ENCODE results near the gene RGP1.

The RGP1 gene

GRCh38 chr9:35795695-35796094 lies 46.6 kb downstream of the RGP1 start (continued):
- TF ChIP-seq PATZ1 (CRISPR knock-in tag; IDR thresholded peaks at IDR 0.05; ENCODE audit: borderline replicate concordance) (no peak), ESRRG (CRISPR knock-in tag; IDR thresholded peaks at IDR 0.05) (no peak), OSR1 (CRISPR knock-in tag; IDR thresholded peaks at IDR 0.05) (no peak), ZNF565 (CRISPR knock-in tag; conservative IDR thresholded peaks at IDR 0.05; ENCODE audit: low read depth) (no peak), ZNF8 (CRISPR knock-in tag; IDR thresholded peaks at IDR 0.05) (no peak), GLIS3 (CRISPR knock-in tag; IDR thresholded peaks at IDR 0.05) (no peak)

GRCh38 chr9:35797311-35798109 lies 48.4 kb downstream of the RGP1 start:
- TF ChIP-seq CSDC2 (CRISPR knock-in tag; IDR thresholded peaks at IDR 0.05), result no peak
- no peak for TF ChIP-seq ZNF8 (CRISPR knock-in tag; IDR thresholded peaks at IDR 0.05)
- no peak for TF ChIP-seq PPARA (CRISPR knock-in tag; IDR thresholded peaks at IDR 0.05; ENCODE audit: borderline replicate concordance)
- no peak for TF ChIP-seq ZFP30 (CRISPR knock-in tag; IDR thresholded peaks at IDR 0.05)
- TF ChIP-seq TSHZ2 (CRISPR knock-in tag; IDR thresholded peaks at IDR 0.05), result no peak
- TF ChIP-seq ESRRG (CRISPR knock-in tag; IDR thresholded peaks at IDR 0.05), result no peak
- TF ChIP-seq ZNF70 (CRISPR knock-in tag; IDR thresholded peaks at IDR 0.05), result no peak
- no peak for TF ChIP-seq ZFP3 (CRISPR knock-in tag; IDR thresholded peaks at IDR 0.05)
- no peak for TF ChIP-seq CREB5 (CRISPR knock-in tag; IDR thresholded peaks at IDR 0.05; ENCODE audit: low read depth)
- TF ChIP-seq ZNF565 (CRISPR knock-in tag; conservative IDR thresholded peaks at IDR 0.05; ENCODE audit: low read depth), result no peak
- no peak for TF ChIP-seq OSR1 (CRISPR knock-in tag; IDR thresholded peaks at IDR 0.05)
- no peak for TF ChIP-seq PATZ1 (CRISPR knock-in tag; IDR thresholded peaks at IDR 0.05; ENCODE audit: borderline replicate concordance)
- no peak for ATAC-seq

- peak; percentile 47; the same call in 2 of the 3 replicates for ATAC-seq
- no peak for TF ChIP-seq ZNF565 (CRISPR knock-in tag; conservative IDR thresholded peaks at IDR 0.05; ENCODE audit: low read depth)
These were observed 49.7 kb downstream of the RGP1 start for GRCh38 chr9:35798658-35799374.

- no peak for TF ChIP-seq ISL1 (CRISPR knock-in tag; IDR thresholded peaks at IDR 0.05)
- TF ChIP-seq ZNF70 (CRISPR knock-in tag; IDR thresholded peaks at IDR 0.05), result no peak
- no peak for TF ChIP-seq ZFP3 (CRISPR knock-in tag; IDR thresholded peaks at IDR 0.05)
- no peak for TF ChIP-seq PATZ1 (CRISPR knock-in tag; IDR thresholded peaks at IDR 0.05; ENCODE audit: borderline replicate concordance)
- TF ChIP-seq ESRRG (CRISPR knock-in tag; IDR thresholded peaks at IDR 0.05), result no peak
- no peak for TF ChIP-seq TOX (CRISPR knock-in tag; IDR thresholded peaks at IDR 0.05; ENCODE audit: borderline replicate concordance)
- TF ChIP-seq GLIS3 (CRISPR knock-in tag; IDR thresholded peaks at IDR 0.05), result no peak
- ATAC-seq, result no peak
These were observed 51.4 kb downstream of the RGP1 start for GRCh38 chr9:35800530-35800929.
